ENCODE data around the gene TCERG1L.

Gene TCERG1L

DNA sequence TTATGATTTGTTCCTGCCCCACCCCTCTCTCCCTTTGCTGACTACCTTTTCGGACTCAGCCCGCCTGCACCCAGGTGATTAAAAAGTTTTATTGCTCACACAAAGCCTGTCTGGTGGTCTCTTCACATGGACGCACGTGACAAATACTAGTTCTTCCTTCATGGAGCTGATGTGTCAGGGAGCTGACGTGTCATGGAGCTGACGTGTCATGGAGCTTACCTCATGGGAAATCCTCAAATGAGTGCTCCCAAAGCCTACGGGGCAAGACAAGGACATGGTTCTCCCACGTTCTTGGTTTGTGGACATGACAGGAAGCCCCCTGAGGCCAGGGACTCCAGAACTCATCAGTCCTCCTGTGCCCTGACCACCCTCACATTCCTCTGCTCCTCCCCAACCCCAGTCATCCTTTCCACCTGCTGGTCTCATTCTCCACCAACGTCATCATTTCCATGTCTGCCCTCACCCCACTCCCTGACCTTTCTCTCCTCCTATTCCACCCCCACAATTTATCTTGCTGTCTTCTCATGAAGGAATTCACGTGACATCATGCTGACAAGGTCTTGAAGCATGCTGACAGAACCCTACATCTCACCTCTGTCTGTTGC lies 261.3 kb downstream of the TCERG1L start:
- no peaks in the 10 kb centered on the region for H3K27me3 ChIP-seq (ENCODE audit: control insufficient read depth, insufficient read depth, low read length)
- H3K4me2 ChIP-seq (ENCODE audit: low read length): no peak overlapping the region
- no peaks in the 10 kb centered on the region for H3K79me2 ChIP-seq
- H3K36me3 ChIP-seq (ENCODE audit: control insufficient read depth, insufficient read depth, low read length): no peaks in the 10 kb centered on the region
- peaks cover 6% of the 10 kb centered on the region for H3K4me1 ChIP-seq
- H3K9ac ChIP-seq: no peak overlapping the region
- no peaks in the 10 kb centered on the region for H3K9me3 ChIP-seq (ENCODE audit: control insufficient read depth, low read length)
- TF ChIP-seq, protein P1, sequence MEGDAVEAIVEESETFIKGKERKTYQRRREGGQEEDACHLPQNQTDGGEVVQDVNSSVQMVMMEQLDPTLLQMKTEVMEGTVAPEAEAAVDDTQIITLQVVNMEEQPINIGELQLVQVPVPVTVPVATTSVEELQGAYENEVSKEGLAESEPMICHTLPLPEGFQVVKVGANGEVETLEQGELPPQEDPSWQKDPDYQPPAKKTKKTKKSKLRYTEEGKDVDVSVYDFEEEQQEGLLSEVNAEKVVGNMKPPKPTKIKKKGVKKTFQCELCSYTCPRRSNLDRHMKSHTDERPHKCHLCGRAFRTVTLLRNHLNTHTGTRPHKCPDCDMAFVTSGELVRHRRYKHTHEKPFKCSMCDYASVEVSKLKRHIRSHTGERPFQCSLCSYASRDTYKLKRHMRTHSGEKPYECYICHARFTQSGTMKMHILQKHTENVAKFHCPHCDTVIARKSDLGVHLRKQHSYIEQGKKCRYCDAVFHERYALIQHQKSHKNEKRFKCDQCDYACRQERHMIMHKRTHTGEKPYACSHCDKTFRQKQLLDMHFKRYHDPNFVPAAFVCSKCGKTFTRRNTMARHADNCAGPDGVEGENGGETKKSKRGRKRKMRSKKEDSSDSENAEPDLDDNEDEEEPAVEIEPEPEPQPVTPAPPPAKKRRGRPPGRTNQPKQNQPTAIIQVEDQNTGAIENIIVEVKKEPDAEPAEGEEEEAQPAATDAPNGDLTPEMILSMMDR (IDR thresholded peaks at IDR 0.05): no peak
- no peak overlapping the region for H3K27ac ChIP-seq
- H3K4me3 ChIP-seq (ENCODE audit: low read depth, low read length): no peak overlapping the region
- no peak overlapping the region for H2AFZ ChIP-seq

DNA sequence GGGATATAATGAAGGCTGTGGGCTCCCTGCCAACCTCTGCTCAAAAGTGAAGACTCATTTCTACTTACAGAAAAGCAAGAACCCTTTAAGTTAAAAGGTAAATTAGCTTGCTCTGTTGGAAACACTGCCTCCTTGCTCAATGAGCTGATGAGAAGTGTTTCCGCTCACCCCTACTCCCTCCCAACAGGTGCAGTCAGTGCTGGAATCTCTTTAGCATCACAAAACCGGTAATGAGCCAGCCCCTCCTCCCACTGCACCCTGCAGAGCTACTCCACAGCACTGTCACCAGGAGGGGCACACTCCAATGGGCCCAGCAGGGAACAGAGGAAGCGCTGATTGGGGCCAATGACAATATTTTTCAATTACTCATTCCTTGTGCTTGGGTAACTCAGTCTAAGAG lies 262.5 kb downstream of the TCERG1L start:
- no peak overlapping the region for H3K4me3 ChIP-seq (ENCODE audit: low read depth, low read length)
- no peaks in the 10 kb centered on the region for H3K27me3 ChIP-seq (ENCODE audit: control insufficient read depth, insufficient read depth, low read length)
- TF ChIP-seq, protein P1 (IDR thresholded peaks at IDR 0.05): no peak

DNA sequence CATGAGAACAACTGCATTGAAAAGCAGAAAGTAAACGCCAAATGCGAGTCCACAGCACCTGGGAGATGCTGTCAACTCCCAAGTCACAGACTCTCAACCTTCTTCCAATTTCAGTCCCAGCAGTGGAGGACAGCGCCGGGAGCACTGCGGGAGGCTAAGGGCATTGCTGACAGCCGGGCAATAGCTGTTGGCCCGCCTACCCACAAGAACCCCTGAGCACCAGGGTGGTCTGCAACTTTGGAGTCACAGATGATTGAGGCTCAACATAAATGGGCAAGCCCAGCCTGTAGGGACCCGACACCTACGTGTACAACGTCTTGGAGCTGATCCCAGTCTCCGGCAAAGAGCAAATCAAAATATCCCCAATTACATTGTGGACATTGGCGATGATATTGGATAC lies 262.9 kb downstream of the TCERG1L start:
- Histone ChIP-seq H3K4me3 (ENCODE audit: low read depth, low read length) (no peak overlapping the region), H3K9me3 (ENCODE audit: control insufficient read depth, low read length) (no peaks in the 10 kb centered on the region), H3K4me1 (peaks cover 6% of the 10 kb centered on the region), H3K36me3 (ENCODE audit: control insufficient read depth, insufficient read depth, low read length) (no peaks in the 10 kb centered on the region), H3K4me2 (ENCODE audit: low read length) (no peak overlapping the region), H3K27me3 (ENCODE audit: control insufficient read depth, insufficient read depth, low read length) (no peaks in the 10 kb centered on the region), H3K79me2 (no peaks in the 10 kb centered on the region), H3K27ac (no peak overlapping the region), H3K9ac (no peak overlapping the region), H2AFZ (peak overlapping the region; percentile 33)
- TF ChIP-seq, protein P1 (IDR thresholded peaks at IDR 0.05): no peak

More for the DNA sequence above, 262.5 kb downstream of the TCERG1L start:
- Histone ChIP-seq H3K79me2 (no peaks in the 10 kb centered on the region), H3K9ac (no peak overlapping the region), H3K4me2 (ENCODE audit: low read length) (no peak overlapping the region), H3K36me3 (ENCODE audit: control insufficient read depth, insufficient read depth, low read length) (no peaks in the 10 kb centered on the region), H2AFZ (peak overlapping the region; percentile 33), H3K4me1 (peaks cover 6% of the 10 kb centered on the region), H3K9me3 (ENCODE audit: control insufficient read depth, low read length) (no peaks in the 10 kb centered on the region), H3K27ac (no peak overlapping the region)

DNA sequence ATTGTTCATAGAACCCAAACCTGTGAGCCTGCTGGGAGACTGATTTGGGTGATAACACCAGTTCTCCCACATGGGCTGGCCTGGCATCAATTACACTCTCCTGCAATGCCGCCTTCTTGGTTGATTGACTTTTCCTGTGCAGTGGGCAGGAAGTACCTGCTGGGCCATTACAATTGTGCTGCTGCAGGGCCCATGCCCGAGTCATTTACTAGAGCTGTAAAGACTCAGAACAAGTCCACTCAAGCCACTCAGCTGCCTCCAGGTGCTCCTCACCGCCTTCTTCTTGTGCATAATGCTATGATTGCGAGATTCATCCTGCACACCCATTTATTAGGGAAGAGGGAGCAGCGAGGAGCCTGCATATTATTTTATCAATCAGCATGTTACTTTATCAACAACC lies 264.0 kb downstream of the TCERG1L start:
- Histone ChIP-seq H3K4me3 (ENCODE audit: low read depth, low read length) (no peak overlapping the region), H3K4me1 (peaks cover 6% of the 10 kb centered on the region), H3K9ac (no peak overlapping the region), H3K27ac (no peak overlapping the region), H3K4me2 (ENCODE audit: low read length) (no peak overlapping the region), H3K27me3 (ENCODE audit: control insufficient read depth, insufficient read depth, low read length) (no peaks in the 10 kb centered on the region), H3K36me3 (ENCODE audit: control insufficient read depth, insufficient read depth, low read length) (no peaks in the 10 kb centered on the region), H3K79me2 (no peaks in the 10 kb centered on the region), H2AFZ (no peak overlapping the region), H3K9me3 (ENCODE audit: control insufficient read depth, low read length) (no peaks in the 10 kb centered on the region)
- TF ChIP-seq, protein P1 (IDR thresholded peaks at IDR 0.05): no peak

DNA sequence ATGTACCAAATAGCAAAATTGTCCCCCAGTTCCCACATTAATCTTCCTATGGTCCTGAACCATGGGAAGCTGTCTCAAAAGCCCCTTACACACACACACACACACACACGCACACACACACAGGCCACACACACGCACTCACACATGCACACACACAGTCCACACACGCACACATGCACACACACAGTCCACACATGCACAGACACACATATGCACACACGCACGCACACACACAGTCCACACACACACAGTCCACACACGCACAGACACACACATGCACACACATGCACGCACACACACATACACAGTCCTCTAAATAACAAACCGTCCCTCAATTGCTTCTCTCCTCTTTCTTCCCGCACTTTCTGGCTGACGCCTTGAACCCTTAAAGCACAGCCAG lies 265.3 kb downstream of the TCERG1L start:
- H3K27ac ChIP-seq: no peak overlapping the region
- no peak overlapping the region for H2AFZ ChIP-seq

More for the DNA sequence above, 265.3 kb downstream of the TCERG1L start:
- Histone ChIP-seq H3K79me2 (no peaks in the 10 kb centered on the region), H3K4me1 (peaks cover 6% of the 10 kb centered on the region), H3K27me3 (ENCODE audit: control insufficient read depth, insufficient read depth, low read length) (no peaks in the 10 kb centered on the region), H3K4me2 (ENCODE audit: low read length) (no peak overlapping the region), H3K4me3 (ENCODE audit: low read depth, low read length) (no peak overlapping the region), H3K36me3 (ENCODE audit: control insufficient read depth, insufficient read depth, low read length) (no peaks in the 10 kb centered on the region), H3K9me3 (ENCODE audit: control insufficient read depth, low read length) (no peaks in the 10 kb centered on the region), H3K9ac (no peak overlapping the region)
- TF ChIP-seq, protein P1 (IDR thresholded peaks at IDR 0.05): no peak
